Heart left ventricle (tissue), 13 donors: ENCODE data around the gene LIN7C.

Experiments
- POLR2A ChIP-seq, 2 donors: fragments of 450-650 bp; IDR thresholded peaks; one replicate each; pipeline ENCODE4 v1.6.1; 2017; ENCODE audit warnings: antibody characterized with exemption in 2 of 2, mild to moderate bottlenecking in 2 of 2, moderate library complexity in 2 of 2
- TF ChIP-seq, protein P1 (sequence below), 12 donors: fragments of 200-600 bp; sonication (generic) in 4 of 12; IDR thresholded peaks; one replicate each; pipeline versions ENCODE4 v1.5.0 to v1.8.0; 2018 to 2022; ENCODE audit warnings: antibody characterized with exemption in 12 of 12, mild to moderate bottlenecking in 5 of 12
- donor health status: ischemic (EF 13 %, LVEDD 7.1; RV severe dilation, severe dysfunction).
- donor health status: DM: no; HTN: yes; CAD: no.
- donor health status: DM: no; HTN: no; CAD: no.
- donor health status: ischemic (EF 25% LVEDD 6.9; RV normal size, moderate dysfunction).
- donor health status: ischemic (EF 25% LVEDD 5.7; RV mildly dilated, moderate dysfunction).
- donor health status: ischemic (EF 35%, LVEDD 5.7; RV mildly dilated, moderate dysfunction).
- donor health status: nonischemic (EF 11% LVEDD 7.7; RV severe dilation, severe dysfunction).
- donor health status: DM: yes; HTN: yes; CAD: no.
- donor health status: PGD.
- donor health status: ischemic (EF 29% LVEDD 5.4; RV normal size, mild dysfunction).
- donor health status: nonischemic (EF 23%, LVEDD 6.1; RV moderate dilation, normal function).

- TF ChIP-seq, protein P1, sequence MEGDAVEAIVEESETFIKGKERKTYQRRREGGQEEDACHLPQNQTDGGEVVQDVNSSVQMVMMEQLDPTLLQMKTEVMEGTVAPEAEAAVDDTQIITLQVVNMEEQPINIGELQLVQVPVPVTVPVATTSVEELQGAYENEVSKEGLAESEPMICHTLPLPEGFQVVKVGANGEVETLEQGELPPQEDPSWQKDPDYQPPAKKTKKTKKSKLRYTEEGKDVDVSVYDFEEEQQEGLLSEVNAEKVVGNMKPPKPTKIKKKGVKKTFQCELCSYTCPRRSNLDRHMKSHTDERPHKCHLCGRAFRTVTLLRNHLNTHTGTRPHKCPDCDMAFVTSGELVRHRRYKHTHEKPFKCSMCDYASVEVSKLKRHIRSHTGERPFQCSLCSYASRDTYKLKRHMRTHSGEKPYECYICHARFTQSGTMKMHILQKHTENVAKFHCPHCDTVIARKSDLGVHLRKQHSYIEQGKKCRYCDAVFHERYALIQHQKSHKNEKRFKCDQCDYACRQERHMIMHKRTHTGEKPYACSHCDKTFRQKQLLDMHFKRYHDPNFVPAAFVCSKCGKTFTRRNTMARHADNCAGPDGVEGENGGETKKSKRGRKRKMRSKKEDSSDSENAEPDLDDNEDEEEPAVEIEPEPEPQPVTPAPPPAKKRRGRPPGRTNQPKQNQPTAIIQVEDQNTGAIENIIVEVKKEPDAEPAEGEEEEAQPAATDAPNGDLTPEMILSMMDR (IDR thresholded peaks at IDR 0.05): no peak
- TF ChIP-seq POLR2A (IDR thresholded peaks at IDR 0.05): no peak
Measured at GRCh38 chr11:27451244-27451965, 55.2 kb downstream of the LIN7C start.
